ENCODE data around the gene GPR55. TPM values are rescaled to one million over a fixed set of nuclear protein-coding genes. Genes with fewer than 3 reads are reported as not detected.

The GPR55 gene
- total RNA-seq, 1 experiment from 2014 or later, result not detected

- TF ChIP-seq, protein P1, sequence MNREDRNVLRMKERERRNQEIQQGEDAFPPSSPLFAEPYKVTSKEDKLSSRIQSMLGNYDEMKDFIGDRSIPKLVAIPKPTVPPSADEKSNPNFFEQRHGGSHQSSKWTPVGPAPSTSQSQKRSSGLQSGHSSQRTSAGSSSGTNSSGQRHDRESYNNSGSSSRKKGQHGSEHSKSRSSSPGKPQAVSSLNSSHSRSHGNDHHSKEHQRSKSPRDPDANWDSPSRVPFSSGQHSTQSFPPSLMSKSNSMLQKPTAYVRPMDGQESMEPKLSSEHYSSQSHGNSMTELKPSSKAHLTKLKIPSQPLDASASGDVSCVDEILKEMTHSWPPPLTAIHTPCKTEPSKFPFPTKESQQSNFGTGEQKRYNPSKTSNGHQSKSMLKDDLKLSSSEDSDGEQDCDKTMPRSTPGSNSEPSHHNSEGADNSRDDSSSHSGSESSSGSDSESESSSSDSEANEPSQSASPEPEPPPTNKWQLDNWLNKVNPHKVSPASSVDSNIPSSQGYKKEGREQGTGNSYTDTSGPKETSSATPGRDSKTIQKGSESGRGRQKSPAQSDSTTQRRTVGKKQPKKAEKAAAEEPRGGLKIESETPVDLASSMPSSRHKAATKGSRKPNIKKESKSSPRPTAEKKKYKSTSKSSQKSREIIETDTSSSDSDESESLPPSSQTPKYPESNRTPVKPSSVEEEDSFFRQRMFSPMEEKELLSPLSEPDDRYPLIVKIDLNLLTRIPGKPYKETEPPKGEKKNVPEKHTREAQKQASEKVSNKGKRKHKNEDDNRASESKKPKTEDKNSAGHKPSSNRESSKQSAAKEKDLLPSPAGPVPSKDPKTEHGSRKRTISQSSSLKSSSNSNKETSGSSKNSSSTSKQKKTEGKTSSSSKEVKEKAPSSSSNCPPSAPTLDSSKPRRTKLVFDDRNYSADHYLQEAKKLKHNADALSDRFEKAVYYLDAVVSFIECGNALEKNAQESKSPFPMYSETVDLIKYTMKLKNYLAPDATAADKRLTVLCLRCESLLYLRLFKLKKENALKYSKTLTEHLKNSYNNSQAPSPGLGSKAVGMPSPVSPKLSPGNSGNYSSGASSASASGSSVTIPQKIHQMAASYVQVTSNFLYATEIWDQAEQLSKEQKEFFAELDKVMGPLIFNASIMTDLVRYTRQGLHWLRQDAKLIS (CRISPR knock-in tag; IDR thresholded peaks at IDR 0.05; ENCODE audit: borderline replicate concordance), result no peak
- TF ChIP-seq NR1H2 (CRISPR knock-in tag; IDR thresholded peaks at IDR 0.05), result no peak
- TF ChIP-seq NFATC4 (CRISPR knock-in tag; IDR thresholded peaks at IDR 0.05), result no peak
- no peak for TF ChIP-seq ZNF317 (CRISPR knock-in tag; IDR thresholded peaks at IDR 0.05; ENCODE audit: borderline replicate concordance, low read depth)
Observed at GRCh38 chr2:230903231-230904150, 21.6 kb downstream of the GPR55 start (continued).

DNA sequence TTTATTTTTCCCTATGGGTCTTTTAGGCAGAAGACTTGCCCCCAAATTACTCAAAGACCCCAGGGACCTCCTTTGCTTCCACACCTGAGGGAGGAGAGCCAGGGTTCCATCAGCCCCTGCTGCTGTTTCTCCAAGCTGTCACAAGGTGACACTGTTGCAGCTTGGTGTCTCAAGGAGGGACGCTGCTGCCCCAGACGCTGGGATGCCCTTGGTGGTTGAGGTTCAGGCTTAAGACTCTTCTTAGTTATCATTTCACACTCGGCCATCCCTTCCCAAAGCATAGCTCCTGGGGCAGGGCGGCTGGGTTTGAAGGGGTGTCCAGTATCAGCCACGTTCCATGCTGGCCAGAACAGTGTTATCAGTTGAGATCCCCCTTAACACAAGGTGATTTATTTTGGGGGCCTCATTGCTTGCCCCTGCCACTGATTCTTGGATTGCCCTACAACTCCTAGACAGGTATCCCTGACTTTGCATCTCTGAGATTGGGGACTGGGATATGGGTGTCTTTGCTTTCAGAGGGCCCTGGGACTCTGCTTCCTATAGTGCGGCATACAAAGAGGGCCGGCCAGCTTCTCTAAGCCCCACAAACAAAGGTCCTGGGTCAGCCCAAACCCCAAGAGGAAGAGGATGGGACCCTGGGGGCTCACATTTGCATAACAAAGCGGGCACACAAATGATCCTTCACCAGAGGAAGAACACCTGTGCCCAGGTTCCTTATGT, 22.7 kb downstream of the GPR55 start:
- ATAC-seq (peak; percentile 83), DNase-seq (ENCODE audit: low spot score) (peak; percentile 78)
- H3K36me3 Mint-ChIP-seq, result no peaks in the 10 kb centered on the region
- ChIA-PET POLR2A (interaction anchor here (0.5 to 1.5 kb wide), 3 partner anchors 82 to 1629 kb away, joined by 3 read pairs; no protein-coding TSS in a partner anchor), CTCF (interaction anchor here (0.7 to 8.7 kb wide), 28 partner anchors 9 to 188 kb away, joined by 3 to 85 read pairs (median 4); partner anchors contain the start of genes GPR55 and ITM2C)
- no peaks in the 10 kb centered on the region for H3K9me3 Mint-ChIP-seq
- peak; percentile 62; the same call in 1 of the 2 replicates for TF ChIP-seq ZNF423 (CRISPR knock-in tag; IDR thresholded peaks at IDR 0.05)
- TF ChIP-seq EMX1 (CRISPR knock-in tag; IDR thresholded peaks at IDR 0.05), result peak; percentile 58; the same call in 1 of the 2 replicates
- TF ChIP-seq PRRX2 (CRISPR knock-in tag; IDR thresholded peaks at IDR 0.05), result no peak; the same call in 1 of the 2 replicates
- TF ChIP-seq, protein P1 (CRISPR knock-in tag; IDR thresholded peaks at IDR 0.05; ENCODE audit: borderline replicate concordance), result peak; percentile 38; the same call in 1 of the 2 replicates
- TF ChIP-seq FOXK1 (CRISPR knock-in tag; IDR thresholded peaks at IDR 0.05), result peak; percentile 48; the same call in 1 of the 2 replicates
- TF ChIP-seq ZBTB21 (CRISPR knock-in tag; IDR thresholded peaks at IDR 0.05; ENCODE audit: borderline replicate concordance), result 0 out of 2 replicates have a peak, but pooled peaks have one; percentile 54
- TF ChIP-seq CREM (CRISPR knock-in tag; IDR thresholded peaks at IDR 0.05), result 0 out of 2 replicates have a peak, but pooled peaks have one; percentile 45
- no peak for TF ChIP-seq GABPB1 (CRISPR knock-in tag; IDR thresholded peaks at IDR 0.05)
- TF ChIP-seq TEAD1 (CRISPR knock-in tag; IDR thresholded peaks at IDR 0.05), result peak; percentile 60
- TF ChIP-seq FOXP1 (CRISPR knock-in tag; IDR thresholded peaks at IDR 0.05; ENCODE audit: borderline replicate concordance), result no peak
- TF ChIP-seq CTCF (IDR thresholded peaks at IDR 0.05), result peak; percentile 71
- TF ChIP-seq JUN (CRISPR knock-in tag; IDR thresholded peaks at IDR 0.05), result no peak
- no peak for TF ChIP-seq ZNF425 (CRISPR knock-in tag; conservative IDR thresholded peaks at IDR 0.05)
- no peak for TF ChIP-seq IRF1 (CRISPR knock-in tag; IDR thresholded peaks at IDR 0.05)
- peak; percentile 81; the same call in 1 of the 2 replicates for TF ChIP-seq ETV6 (CRISPR knock-in tag; IDR thresholded peaks at IDR 0.05)
- no peak for TF ChIP-seq ZNF317 (CRISPR knock-in tag; IDR thresholded peaks at IDR 0.05; ENCODE audit: borderline replicate concordance, low read depth)
- peak; percentile 60; the same call in 1 of the 2 replicates for TF ChIP-seq MAX (CRISPR knock-in tag; IDR thresholded peaks at IDR 0.05)
- H3K4me1 Mint-ChIP-seq, result peaks cover 60% of the 10 kb centered on the region
- peak overlapping the region; percentile 71 for H3K27ac Mint-ChIP-seq
- peaks cover 26% of the 10 kb centered on the region for H3K27me3 Mint-ChIP-seq (ENCODE audit: low read depth)
- peak overlapping the region; percentile 42 for H3K4me3 Mint-ChIP-seq

Measured in WTC11 (cell line).